Bone marrow (tissue), 2 donors: Measurements from ENCODE around the gene STK39.

ENCODE experiments used
- DNase-seq, 2 donors: peaks; one replicate each; lab custom pipeline; 2025; lab: John Stamatoyannopoulos, UW

STK39 gene

DNA sequence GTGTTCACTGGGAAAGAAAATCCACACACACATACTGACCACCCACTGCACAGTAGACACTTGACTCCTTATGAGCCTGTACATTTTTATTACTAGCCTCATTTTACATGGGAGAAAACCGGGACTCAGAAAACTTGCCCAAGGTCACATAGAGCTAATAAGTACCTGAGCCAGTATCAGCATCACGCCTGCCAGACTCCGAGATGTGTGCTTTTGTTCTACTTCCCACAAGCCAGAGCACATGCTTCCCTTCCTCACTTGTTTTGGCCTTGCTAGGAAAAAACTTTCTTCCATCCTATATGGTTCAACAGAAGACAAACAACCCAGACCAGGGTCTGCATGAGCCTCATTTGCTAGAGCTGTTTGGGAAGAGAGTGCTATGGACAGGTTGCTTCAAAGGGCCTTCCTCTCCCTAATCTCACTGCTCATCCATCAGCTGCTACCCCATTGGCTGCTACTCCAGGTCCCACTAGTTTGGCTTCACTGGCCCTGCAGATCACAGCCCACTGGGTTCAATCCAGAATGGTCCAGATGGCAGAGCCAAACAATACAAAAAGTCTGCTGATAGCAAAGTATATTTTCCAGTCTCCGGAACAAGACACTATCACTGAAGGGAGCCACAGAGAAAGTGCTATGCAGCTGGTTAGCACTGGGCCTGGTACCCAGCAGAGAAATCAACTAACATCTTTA, 63.9 kb downstream of the STK39 start:
- DNase-seq: no peak

- no peak for DNase-seq
These were observed 64.7 kb downstream of the STK39 start for GRCh38 chr2:168182550-168183249.

GRCh38 chr2:168181825-168182224, 65.6 kb downstream of the STK39 start:
- no peak for DNase-seq

DNA sequence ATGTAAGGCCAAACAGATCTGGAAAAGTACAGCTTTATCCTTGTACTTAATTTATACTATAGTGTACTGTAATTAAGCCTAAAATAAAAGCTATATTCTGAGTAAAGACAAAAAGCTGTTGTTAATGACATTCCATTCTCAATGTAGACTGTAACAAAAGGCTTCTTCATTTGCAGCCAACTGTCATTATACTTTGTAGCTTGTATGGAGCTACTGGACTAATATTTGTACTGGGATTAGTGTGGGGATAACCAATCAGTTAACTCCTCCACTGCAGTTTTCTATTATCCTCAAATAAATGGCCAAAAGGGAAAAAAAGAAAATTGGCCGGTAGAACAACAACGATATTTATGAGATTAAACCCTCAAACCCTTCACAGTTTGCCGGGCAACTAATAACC, 66.5 kb downstream of the STK39 start:
- DNase-seq: no peak

- no peak for DNase-seq
These were observed 66.9 kb downstream of the STK39 start for GRCh38 chr2:168180483-168180882.

GRCh38 chr2:168179592-168179991, 67.8 kb downstream of the STK39 start:
- DNase-seq: no peak

- no peak for DNase-seq
These were observed 68.7 kb downstream of the STK39 start for GRCh38 chr2:168178520-168179324.

- no peak for DNase-seq
These were observed 71.0 kb downstream of the STK39 start for GRCh38 chr2:168176402-168176801.

- no peak for DNase-seq
These were observed 71.9 kb downstream of the STK39 start for GRCh38 chr2:168175469-168175868.

DNA sequence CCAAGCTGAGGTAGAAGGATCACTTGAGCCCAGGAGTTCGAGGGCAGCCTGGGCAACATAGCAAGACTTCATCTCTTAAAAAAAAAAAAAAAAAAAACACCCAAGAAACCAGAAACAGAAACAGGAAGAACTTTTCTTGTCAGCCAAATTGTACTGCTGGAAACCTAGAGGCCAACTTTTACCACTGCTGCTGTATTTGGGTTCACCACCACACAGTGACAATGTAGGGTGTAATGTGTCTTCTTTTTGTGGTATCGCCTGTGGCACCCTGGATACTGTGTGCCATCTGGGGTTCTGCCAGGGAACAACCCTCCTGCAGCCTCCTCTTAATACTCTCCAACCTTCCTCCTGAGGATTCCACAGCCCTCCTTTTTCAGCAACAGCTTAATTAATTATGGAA, 72.6 kb downstream of the STK39 start:
- DNase-seq: peak in 1 of 2 donors; percentile 21

DNA sequence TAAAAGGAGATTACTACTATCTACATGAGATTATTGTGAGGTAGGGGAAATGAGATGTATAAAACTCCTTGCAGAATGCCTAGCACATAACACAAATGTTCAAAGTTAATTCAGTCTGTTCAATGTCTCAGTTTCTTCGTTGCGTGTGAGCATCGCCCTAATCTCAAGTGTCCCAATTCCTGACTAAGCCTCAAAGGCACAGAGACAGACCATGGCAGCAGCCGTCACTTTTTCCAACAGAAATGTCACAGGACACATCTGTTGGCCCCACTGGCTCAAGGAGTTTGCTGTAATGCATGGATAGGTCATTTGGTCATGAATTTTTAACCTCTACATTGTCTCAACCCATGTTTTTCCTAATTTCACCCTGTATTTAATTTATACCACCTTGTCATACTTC, 75.3 kb downstream of the STK39 start:
- DNase-seq: no peak

DNA sequence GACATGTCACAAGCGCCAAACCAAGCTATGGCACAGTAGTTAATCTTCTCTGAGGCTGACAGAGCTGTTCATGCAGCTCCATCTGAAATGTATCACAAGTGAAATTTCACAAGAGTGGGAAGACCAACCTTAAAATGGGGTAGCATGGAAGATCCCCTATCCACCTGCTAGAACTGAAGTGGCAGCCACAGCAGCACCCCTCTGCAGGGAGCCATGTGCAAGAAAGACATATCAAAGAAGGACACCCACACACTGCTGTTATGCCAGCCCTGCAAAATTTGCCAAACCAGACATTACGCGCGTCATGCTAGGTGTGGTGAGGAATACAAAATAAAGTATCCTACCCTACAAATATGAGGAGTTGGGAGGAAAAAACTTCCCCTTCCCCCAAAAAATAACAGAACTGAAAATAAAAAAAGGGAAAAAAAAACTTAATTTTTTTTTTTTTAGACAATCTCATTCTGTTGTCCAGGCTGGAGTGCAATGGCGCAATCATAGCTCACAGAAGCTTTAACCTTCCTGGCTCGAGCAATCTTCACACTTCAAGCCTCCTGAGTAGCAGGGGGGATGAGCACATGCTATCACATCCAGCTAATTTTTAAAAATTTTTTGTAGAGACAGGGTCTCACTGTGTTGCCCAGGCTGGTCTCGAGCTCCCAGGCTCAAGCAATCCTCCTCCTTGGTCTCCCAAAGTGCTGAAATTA, 76.2 kb downstream of the STK39 start:
- no peak for DNase-seq

DNA sequence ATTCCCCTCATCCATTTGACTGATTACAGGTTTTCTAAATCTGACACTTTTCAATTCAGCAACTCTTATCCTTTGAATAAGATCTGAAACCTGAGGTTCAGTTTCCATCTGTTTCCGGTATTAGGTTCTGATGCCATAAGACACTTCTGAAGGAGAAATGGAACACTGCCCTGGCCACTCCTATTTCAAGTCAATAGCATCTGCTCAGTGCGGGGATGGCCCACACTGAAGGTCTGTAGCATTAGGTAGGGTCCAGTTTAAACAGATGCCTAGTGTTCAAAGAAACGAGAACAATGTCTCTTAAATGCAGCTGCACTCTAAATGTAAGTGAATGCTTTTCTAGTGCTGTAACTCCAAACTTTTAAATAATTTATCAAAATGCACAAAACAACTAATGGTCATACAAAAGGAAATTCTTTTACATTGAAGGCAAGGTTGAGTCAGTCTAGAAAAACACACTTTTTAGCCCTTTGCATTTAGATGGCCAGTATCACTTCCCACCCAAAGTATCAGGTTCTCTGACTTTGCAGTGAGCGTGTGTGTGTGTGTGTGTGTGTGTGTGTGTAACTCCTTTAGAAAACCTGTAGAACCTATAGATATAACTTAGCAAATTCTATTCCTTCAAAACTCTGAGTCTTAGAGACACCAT, 78.2 kb downstream of the STK39 start:
- no peak for DNase-seq

DNA sequence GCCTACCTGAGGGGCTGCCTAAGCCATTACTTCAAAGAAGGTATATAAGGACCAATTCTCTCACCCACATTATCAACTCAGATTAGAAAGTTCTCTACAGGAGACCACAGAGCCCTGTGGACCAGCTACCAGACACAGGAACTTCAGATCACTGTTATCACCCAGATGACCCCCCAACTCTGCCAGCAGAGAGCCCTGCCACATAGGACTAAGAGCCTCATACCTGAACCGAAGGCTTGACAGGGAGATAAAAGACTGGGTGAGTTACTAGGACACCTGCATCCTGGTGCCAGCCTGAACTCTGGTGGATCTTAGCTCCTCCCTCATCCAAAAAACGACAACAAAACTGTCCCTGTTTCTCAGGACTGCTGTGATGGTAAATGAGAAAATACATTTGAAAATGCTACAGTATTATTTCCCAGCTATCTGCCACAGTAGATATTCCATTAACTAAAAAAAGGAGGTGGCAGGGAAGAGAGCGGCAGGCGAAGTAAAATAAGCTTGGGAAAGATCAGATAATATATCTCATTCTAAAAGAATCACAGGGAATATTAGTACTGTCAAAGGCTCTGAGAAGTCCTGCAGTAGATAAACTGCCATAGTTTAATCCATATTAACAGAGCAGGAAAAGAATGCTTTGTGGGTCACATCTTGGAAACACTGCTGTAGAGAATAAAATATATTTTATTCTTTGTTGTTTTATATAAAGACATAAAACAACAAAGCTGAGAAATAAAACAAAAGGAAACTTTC, 79.7 kb downstream of the STK39 start:
- DNase-seq: no peak

- no peak for DNase-seq
These were observed 80.4 kb downstream of the STK39 start for GRCh38 chr2:168166902-168167510.

DNA sequence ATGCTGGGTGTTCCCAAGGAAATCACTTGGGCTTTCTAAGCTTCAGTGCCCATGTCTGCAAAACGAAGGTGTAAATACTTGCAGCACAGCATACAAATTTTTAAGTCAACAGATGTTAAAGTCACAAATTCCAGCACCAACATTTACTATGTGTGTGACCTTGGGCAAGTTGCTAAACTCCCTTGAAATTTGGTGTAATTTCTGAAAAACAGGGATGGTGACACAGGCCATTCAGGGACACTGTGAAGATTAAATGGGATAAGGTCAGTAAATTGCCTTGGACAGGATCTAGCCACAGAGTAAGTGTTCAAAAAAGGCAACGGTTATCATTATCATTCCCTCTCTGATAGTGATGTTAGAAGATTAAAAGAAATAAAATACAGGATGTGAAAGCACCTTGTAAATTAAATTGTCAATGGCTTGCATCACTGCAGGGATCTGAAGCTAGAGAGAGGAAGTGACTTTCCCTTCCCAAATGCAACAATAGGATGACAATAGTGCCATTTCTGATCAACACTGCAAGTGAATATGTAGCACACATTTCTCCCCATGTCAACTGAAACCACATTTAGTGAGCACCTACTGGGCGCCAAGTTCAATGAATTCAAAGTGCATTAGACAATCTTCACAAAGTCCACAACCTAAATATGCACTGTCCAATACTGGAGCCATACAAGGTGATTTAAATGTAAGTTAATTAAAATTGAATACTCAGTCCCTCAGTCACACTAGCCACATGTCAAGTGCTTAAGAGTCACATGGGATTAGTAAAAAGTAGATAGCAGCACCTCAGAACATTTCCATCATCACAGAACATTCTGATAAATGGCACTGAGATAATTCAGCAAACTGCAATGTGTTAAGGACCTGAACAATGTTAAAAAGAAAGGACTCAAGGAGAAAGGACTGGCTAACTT, 81.2 kb downstream of the STK39 start:
- DNase-seq: no peak

DNA sequence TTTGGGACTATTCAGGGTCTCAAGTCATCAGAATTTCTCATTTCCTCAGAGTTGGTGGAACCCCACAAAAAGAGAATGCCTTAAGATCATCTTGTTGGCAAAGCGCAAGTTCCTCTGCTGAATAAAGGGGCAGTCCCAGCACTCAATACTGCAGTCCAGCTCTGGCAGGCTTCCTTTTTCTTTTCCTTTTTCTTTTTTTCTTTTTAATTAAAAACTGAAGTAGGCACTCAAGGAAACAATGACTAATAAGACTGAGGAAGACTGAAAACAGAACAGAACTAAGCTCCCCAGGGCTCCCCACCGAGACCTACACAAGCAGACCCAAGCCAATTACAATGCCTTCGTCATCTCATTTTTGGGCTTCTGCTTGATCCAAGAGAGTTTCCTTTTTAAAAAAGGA, 82.0 kb downstream of the STK39 start:
- peak in 1 of 2 donors; percentile 76 for DNase-seq

DNA sequence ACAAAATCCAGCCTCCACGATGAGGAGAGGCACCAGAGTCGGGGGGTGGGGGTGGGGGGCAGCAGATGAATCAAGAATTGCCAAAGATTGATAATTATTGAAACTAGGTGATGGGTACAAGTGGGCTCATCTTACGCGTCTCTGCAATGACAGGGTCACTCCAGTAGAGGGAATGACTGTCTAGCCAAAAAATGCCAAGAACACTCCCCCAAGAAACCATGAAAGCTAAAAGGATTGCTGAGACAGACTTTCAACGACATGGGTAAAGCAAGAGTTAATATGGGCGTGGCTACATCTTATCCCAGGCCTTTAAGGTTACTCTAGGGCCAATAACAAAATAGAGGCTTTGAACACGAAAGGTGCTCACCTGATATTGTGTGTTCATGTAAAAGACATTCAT, 86.5 kb downstream of the STK39 start:
- peak in 1 of 2 donors; percentile 3 for DNase-seq

- no peak for DNase-seq
These were observed 87.4 kb downstream of the STK39 start for GRCh38 chr2:168159754-168160585.
